Measurements from ENCODE around the gene POLR2E. TPM values are rescaled to one million over a fixed set of nuclear protein-coding genes. Genes with fewer than 3 reads are reported as not detected.
A peak's percentile ranks its signal among the peaks of the same experiment; 100 is the strongest.

Gene POLR2E
- total and polyA plus RNA-seq, 2 of the 13 experiments (the other 11 are each of a cell fraction or from before 2014, with no cell fraction given), result 140 to 272 TPM

DNA sequence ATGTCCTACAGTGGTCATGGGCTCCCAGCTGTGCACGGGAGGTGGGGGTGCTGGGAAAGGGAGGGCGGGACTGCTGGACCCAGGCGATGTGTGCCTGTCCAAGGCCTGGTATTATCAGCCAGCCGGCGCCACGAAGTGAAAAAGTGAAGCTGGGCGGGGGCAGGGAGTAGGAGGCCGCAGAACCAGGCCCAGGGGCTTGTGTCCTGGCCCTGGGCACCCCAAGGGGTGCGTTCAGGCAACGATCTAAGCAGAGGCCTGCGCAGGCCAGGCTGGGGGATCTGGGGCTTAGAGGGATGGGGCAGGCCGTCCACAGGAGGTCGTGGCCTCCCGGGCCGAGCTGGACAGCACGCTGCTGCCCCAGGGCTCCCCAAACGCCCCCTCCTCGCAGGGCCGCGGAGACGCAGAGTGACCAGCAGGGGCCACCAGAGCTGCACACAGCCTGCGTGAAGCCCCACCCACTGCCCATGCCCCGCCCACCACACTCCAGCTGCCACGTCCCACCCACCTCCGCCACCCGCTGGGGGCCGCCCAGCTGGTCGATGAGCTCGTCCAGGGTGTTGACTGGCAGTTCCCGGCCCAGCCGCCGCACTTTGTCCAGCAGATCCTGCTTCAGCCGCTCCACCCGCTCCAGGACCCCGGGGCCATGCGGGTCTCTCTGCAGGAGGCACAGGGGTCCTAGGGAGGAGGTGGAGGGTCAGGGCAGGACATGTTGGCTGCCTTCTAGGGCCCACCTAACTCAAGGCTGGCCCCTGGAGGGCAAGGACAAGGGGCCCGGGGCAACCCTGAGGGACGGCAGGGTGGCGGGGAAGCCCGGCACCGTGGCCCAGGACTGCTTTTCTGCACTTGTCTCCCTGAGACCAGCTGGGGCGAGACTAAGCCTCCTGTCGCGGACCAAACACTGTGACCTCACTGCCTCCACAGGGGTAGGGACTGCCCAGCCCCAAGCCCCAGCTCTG, 18.1 kb upstream of the POLR2E start (continued):
- TF ChIP-seq MIER3 (CRISPR knock-in tag; IDR thresholded peaks at IDR 0.05; ENCODE audit: borderline replicate concordance) (peak; percentile 82; the same call in 1 of the 2 replicates), NR2C2 (CRISPR knock-in tag; IDR thresholded peaks at IDR 0.05; ENCODE audit: borderline replicate concordance) (no peak), ZNF747 (CRISPR knock-in tag; IDR thresholded peaks at IDR 0.05; ENCODE audit: borderline replicate concordance) (peak; percentile 68; the same call in 1 of the 2 replicates), MIER2 (CRISPR knock-in tag; IDR thresholded peaks at IDR 0.05) (peak; percentile 36; the same call in 1 of the 2 replicates), ZSCAN25 (CRISPR knock-in tag; IDR thresholded peaks at IDR 0.05) (peak; percentile 82; the same call in 1 of the 2 replicates), ZIK1 (CRISPR knock-in tag; IDR thresholded peaks at IDR 0.05; ENCODE audit: borderline replicate concordance, low read depth) (no peak), ZFAT (CRISPR knock-in tag; conservative IDR thresholded peaks at IDR 0.05) (no peak), RXRA (CRISPR knock-in tag; IDR thresholded peaks at IDR 0.05) (no peak; the same call in none of the 2 replicates), AGO2 (optimal IDR thresholded peaks at IDR 0.05; ENCODE audit: low read depth, low read length) (peak; percentile 18), ZNF7 (CRISPR knock-in tag; IDR thresholded peaks at IDR 0.05) (no peak), JDP2 (CRISPR knock-in tag; IDR thresholded peaks at IDR 0.05; ENCODE audit: borderline replicate concordance) (no peak), ZZZ3 (CRISPR knock-in tag; IDR thresholded peaks at IDR 0.05; ENCODE audit: borderline replicate concordance) (peak; percentile 31; the same call in 1 of the 2 replicates), FOXK1 (CRISPR knock-in tag; IDR thresholded peaks at IDR 0.05; ENCODE audit: borderline replicate concordance, low read depth) (peak; percentile 69; the same call in 1 of the 2 replicates), CHD4 (IDR thresholded peaks at IDR 0.05; ENCODE audit: borderline replicate concordance, low read length) (peak; percentile 42; the same call in 1 of the 2 replicates), HNRNPH1 (optimal IDR thresholded peaks at IDR 0.05; ENCODE audit: low read depth, low read length) (peak; percentile 39), ZEB1 (IDR thresholded peaks at IDR 0.05; ENCODE audit: insufficient replicate concordance, low read depth) (no peak), ZBTB42 (CRISPR knock-in tag; IDR thresholded peaks at IDR 0.05) (peak; percentile 64; the same call in 1 of the 2 replicates), NKX3-1 (CRISPR knock-in tag; IDR thresholded peaks at IDR 0.05) (no peak), YEATS2 (CRISPR knock-in tag; IDR thresholded peaks at IDR 0.05; ENCODE audit: borderline replicate concordance) (peak; percentile 85)
- TF ChIP-seq, protein P1, sequence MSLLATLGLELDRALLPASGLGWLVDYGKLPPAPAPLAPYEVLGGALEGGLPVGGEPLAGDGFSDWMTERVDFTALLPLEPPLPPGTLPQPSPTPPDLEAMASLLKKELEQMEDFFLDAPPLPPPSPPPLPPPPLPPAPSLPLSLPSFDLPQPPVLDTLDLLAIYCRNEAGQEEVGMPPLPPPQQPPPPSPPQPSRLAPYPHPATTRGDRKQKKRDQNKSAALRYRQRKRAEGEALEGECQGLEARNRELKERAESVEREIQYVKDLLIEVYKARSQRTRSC (CRISPR knock-in tag; IDR thresholded peaks at IDR 0.05; ENCODE audit: low read depth), result no peak
- TF ChIP-seq, protein P2, sequence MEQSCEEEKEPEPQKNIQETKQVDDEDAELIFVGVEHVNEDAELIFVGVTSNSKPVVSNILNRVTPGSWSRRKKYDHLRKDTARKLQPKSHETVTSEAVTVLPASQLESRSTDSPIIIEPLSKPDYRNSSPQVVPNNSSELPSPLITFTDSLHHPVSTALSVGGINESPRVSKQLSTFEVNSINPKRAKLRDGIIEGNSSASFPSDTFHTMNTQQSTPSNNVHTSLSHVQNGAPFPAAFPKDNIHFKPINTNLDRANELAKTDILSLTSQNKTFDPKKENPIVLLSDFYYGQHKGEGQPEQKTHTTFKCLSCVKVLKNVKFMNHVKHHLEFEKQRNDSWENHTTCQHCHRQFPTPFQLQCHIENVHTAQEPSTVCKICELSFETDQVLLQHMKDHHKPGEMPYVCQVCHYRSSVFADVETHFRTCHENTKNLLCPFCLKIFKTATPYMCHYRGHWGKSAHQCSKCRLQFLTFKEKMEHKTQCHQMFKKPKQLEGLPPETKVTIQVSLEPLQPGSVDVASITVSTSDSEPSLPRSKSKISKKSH (CRISPR knock-in tag; IDR thresholded peaks at IDR 0.05; ENCODE audit: borderline replicate concordance), result no peak
- TF ChIP-seq, protein P3, sequence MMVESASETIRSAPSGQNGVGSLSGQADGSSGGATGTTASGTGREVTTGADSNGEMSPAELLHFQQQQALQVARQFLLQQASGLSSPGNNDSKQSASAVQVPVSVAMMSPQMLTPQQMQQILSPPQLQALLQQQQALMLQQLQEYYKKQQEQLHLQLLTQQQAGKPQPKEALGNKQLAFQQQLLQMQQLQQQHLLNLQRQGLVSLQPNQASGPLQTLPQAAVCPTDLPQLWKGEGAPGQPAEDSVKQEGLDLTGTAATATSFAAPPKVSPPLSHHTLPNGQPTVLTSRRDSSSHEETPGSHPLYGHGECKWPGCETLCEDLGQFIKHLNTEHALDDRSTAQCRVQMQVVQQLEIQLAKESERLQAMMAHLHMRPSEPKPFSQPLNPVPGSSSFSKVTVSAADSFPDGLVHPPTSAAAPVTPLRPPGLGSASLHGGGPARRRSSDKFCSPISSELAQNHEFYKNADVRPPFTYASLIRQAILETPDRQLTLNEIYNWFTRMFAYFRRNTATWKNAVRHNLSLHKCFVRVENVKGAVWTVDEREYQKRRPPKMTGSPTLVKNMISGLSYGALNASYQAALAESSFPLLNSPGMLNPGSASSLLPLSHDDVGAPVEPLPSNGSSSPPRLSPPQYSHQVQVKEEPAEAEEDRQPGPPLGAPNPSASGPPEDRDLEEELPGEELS (CRISPR knock-in tag; IDR thresholded peaks at IDR 0.05), result peak; percentile 61
- TF ChIP-seq, protein P4, sequence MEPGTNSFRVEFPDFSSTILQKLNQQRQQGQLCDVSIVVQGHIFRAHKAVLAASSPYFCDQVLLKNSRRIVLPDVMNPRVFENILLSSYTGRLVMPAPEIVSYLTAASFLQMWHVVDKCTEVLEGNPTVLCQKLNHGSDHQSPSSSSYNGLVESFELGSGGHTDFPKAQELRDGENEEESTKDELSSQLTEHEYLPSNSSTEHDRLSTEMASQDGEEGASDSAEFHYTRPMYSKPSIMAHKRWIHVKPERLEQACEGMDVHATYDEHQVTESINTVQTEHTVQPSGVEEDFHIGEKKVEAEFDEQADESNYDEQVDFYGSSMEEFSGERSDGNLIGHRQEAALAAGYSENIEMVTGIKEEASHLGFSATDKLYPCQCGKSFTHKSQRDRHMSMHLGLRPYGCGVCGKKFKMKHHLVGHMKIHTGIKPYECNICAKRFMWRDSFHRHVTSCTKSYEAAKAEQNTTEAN (CRISPR knock-in tag; conservative IDR thresholded peaks at IDR 0.05), result peak; percentile 60
